Stimulated activated CD8-positive, alpha-beta memory T cell treated with anti-CD3 and anti-CD28 coated beads, Interleukin-15, amount 100 ng/mL, for 4 hours (primary cell): ENCODE results near the gene NDST1.

Source experiments
- DNase-seq, 2 donors: peaks; one replicate each; pipeline ENCODE4 v3.0.0-alpha.2; 2020; ENCODE audit warnings: low read depth in 2 of 2

Gene NDST1

DNA sequence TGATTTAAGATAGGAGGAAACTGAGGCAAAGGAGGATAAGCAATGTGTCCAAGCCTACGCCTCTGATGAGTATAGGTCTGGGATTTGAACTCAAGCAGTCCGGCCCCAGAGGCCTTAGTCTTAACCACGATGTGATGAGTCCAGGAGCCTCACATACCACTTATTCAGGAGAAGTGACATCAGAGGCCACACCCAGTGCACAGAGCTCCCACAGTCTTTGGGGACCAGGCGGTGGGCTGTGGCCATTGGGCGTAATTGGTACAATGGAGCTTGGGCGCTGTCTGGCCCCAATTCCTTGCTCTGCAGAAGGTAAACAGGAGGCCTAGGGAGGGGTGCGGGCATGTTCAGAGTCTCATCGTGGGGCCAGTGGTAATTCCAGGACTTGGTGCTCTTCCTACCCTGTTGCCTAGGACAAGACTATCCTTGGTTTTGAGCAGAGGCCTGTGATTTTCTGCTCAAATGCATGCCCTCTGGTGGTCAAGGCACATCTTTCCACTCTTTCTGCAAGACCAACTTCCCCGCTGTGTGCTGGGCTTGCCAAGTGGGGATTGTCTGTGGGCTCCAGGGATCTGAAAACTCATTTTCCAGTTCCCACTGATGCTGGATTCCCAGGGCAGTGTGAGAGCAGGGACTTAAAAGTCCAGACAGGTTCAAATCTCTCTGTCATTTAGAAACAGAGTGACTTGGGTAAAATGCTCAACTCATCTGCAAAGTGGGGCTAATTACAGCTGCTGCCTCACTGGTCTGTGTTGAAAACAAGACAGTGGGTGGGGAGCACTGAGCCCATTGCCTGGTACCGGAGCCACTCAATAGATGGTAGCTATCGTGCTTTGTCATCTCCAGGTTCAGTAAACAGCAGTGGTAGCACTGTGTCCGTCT lies 15.8 kb downstream of the NDST1 start:
- DNase-seq = no peak

DNA sequence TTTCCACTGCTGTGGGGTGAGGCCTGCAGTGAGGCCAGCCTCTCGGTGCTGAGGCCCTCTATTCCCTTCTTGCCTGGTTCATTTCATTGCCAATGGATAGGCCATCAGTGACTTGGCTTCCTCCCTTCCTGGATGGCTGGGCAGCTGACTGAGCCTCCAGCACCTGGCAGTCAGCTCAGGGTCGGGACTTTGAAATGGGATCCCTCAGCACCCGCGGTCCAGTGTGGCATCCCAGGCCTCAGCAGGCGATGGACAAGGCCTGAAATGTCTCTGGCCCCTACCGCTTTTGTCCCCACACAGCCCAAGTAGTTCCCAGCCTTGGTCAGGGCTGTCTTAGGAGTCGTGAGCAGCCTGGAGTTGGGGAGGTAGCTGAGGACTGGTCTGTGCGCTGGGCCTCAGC lies 17.2 kb downstream of the NDST1 start:
- no peak for DNase-seq

DNA sequence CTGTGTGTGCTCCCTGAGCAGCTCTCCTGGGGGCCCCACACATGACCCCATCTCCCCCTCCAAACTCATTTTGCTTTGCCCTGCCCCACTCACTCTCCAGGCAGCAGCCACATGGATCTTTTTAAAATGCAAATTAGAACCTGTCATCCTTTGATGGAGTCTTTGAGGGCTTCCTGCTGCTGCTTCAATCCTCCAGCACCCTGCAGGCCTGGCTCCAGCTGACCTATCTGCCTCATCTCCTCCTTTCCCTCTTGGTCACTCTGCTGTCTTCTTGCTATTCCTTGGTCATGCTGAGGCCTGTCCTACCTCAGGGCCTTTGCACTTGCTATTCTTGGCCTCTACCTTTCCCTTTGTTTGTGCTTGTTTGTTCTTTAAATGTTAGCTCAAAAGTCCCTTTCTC lies 17.9 kb downstream of the NDST1 start:
- no peak for DNase-seq

DNA sequence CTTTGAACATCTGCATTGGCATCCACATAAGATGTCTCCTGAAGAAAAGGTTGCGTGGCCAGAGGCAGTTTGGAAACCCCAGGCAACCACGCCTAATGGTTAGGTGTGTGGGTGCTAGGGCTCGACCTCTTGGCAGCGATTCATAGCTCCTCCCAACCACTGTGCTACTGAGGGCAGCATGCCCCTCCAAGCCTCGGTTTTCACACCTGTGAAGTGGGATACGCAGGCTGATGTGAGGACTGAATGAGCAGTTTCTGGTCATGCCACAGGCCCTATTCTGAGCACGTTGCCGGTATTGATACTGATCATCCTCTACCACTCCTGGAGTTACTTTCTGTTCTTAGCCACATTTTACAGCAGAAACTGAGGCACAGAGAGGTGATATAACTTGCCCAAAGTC lies 19.1 kb downstream of the NDST1 start:
- DNase-seq = no peak

DNA sequence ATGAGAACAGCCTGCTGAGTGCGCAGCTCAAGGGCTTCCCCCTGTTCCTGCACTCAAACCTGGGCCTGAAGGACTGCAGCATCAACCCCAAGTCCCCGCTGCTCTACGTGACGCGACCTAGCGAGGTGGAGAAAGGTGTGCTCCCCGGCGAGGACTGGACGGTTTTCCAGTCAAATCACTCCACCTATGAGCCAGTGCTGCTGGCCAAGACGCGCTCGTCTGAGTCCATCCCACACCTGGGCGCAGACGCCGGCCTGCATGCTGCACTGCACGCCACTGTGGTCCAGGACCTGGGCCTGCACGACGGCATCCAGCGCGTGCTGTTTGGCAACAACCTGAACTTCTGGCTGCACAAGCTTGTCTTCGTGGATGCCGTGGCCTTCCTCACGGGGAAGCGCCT lies 19.9 kb downstream of the NDST1 start:
- DNase-seq = no peak

DNA sequence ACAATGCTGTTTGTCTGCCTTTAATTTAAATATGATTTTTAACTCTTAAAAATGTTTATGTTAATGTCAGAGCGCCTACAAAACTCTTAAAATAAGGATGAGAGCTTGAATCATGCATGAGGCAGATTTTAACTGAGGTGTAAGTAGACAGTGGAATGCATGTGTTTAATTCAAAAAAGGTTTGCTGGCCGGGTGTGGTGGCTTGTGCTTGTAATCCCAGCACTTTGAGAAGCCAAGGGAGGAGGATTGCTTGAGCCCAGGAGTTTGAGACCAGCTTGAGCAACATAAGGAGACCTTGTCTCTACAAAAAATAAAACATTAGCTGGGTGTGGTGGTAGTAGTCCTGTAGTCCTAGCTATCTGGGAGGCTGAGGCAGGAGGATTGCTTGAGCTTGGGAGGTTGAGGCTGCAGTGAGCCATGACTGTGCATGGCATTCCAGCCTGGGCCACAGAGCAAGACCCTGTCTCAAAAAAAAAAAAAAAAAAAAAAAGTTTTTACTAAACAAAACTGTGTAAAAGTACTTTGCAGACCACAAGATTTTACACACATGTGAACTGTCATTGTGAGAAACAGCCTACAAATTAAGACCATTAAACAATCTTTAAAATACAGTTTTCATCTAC lies 21.1 kb downstream of the NDST1 start:
- no peak for DNase-seq

DNA sequence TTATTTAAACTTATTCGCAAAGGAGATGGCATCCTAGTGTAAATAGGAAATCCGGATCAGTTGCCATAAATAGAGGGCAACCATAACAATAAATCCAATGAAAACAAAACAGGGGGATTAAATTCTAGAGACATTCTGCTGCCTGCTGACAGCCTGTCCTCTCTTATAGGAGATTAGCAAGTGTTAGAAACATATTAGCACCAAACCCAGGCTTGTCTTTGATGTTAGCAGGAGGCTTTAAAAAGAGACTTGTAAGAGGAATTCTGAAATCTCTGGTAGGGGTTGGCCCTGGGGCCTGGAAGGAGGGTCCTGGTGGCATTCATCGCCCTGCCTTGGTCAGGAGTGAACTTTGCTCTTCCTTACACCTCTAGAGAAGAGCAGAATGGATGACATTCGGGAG lies 21.6 kb downstream of the NDST1 start:
- no peak for DNase-seq

DNA sequence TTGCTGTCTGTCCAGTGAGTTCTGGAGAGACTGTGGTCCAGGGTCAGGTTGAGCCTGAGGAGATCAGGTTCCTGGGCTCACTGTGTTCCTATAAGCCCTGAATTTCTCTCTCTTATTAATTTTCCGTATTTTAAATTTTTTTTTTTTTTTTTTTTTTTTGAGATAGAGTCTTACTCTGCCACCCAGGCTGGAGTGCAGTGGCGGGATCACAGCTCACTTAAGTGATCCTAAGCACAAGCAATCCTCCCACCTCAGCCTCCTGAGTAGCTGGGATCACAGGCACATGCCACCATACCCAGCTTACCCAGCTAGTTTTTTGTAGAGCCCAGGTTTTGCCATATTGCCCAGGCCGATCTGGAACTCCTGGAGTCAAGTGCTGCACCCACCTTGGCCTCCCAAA lies 22.5 kb downstream of the NDST1 start:
- DNase-seq = no peak

DNA sequence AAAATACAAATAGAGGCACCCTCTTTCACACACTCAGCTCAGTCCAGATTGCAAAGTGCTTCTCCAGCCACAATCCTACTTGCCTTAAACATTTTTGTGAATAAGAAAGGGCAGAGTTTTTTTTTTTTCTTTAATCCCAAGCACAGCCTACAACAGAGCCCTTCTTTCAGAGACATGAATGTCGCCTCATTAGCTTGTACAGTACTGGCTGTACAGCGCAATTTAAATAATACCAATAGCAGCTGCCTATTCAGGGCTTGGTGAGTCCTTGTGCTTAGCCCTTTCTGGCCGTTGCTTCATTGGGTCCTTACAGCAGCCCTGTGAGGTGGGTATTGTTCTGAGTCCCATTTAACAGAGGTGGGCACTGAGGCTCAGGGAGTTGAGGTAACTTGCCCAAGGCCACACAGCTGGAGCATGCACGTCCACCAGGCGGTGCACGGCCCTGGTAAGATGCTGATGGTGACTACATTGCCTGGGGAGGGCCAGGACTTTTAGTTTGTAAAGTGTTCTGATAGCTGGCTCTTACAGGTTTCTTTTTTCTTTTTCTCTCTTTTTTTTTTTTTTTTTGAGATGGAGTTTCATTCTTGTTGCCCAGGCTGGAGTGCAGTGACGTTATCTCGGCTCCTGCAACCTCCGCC lies 23.1 kb downstream of the NDST1 start:
- no peak for DNase-seq

DNA sequence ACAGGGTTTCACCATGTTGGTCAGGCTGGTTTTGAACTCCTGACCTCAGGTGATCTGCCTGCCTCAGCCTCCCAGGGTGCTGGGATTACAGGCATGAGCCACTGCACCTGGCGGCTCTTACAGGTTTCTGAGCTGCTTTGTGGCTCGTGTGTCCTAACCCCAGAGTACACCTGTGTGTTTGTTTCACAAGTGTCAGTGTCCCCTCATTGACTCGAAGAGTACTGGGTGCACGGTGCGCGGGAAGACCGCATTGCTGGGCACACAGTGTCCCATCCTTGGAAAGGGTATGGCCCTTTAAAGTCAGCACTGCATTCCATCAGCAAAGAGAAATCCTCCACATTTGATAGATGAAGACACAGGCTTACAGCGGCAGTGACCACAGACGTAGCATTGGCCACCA lies 23.8 kb downstream of the NDST1 start:
- no peak for DNase-seq

DNA sequence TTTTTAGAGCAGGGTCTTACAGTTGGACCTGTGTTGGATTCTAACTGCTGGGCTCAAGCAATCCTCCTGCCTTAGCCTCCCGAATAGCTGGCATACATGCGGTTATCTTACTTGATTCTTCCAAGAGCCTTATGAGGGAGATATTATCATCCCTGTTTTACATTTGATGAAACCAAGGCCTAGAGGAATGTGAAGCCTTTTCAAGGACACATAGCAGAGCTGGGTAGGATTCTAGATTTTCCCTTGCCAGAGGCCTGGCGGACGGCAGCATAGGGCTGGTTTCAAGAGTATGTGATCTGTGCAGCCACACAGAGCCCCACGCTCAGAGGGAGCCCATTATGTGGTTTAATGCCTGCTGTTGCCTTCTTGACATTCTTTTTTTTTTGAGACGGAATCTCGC lies 24.2 kb downstream of the NDST1 start:
- no peak for DNase-seq

DNA sequence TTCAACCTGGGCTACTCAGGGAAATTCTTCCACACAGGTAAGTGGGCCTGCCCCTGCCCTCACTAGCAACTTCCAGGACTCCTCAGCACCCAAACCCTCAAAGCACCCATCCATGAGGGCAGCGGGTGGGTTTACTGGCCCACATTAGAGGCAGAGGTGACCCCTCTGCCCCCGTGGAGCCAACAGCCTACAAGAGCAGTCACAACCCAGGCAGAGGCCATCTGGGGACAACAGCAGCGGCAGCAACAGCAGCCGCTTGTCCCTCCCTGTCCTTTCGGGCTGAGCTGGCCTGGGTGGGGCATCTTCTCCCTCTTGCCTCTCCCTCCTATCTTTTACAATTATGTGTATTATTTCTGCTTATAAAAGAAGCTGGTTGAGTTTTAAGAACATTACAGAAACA lies 25.1 kb downstream of the NDST1 start:
- DNase-seq = no peak

DNA sequence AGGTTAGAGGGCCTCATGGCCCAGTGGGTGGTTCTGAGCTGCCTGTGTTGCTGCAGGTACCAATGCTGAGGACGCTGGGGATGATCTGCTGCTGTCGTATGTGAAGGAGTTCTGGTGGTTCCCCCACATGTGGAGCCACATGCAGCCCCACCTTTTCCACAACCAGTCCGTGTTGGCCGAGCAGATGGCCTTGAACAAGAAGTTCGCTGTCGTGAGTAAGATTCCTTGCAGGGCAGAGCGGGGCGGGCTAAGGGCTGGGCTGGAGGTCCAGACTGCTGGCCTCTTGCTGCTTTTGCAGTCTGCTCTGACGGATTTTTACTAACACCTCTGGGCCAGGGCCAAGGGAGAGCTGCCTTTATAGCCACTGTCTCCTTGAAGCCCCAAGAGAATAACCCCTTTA lies 26.9 kb downstream of the NDST1 start:
- DNase-seq = no peak

DNA sequence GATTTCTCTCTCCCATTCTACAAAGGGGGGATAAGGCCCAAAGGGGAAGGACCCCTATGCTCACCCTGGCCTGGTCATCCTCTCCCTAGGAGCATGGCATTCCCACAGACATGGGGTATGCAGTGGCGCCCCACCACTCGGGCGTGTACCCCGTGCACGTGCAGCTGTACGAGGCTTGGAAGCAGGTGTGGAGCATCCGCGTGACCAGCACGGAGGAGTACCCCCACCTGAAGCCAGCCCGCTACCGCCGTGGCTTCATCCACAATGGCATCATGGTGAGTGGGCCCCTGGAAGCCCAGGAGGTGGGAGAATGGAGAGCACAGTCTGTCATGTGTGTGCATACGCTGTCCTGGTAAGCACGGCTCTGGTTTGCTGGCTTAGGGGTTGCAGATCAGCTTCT lies 27.7 kb downstream of the NDST1 start:
- no peak for DNase-seq

DNA sequence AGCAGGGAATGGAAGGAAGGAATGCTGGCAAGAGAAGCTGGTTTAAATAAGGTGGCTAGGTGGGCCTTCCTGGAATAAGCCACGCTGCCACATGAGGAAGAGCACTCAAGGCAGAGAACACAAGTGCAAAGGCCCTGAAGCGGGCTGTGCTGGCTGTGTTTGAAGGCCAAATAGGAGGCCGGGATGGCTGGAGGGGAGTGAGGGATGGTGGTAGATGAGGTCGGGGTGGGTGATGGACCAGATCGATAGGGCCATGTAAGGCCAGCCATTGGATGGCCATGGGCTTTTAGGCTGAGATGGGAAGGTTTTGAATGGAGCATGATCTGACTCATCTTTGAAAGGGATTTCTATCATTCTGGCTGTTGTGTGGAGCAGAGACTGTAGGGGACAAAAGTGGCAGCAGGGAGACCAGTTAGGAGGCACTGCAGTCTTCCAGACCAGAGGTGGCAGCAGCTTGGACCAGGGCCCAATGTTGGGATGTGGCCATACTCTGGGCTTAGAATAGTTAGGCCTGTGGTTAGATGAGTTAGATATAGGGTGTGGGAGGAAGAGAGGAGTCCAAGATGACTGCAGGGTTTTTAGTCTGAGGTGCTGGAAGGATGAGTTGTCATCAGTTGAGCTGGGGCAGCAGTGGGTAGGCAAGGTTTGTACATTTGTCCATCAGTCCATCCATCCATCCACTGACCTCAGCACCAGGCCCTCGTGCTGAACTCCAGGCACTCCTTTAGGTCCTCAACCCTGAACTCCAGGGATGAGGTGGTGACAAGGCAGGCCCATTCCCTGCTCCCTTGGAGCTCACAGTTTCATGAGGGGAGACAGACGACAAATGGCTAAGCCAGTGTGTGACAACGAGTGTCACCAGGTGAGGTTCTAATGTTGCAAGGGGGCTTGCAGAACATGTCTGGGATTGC lies 30.3 kb downstream of the NDST1 start:
- no peak for DNase-seq

DNA sequence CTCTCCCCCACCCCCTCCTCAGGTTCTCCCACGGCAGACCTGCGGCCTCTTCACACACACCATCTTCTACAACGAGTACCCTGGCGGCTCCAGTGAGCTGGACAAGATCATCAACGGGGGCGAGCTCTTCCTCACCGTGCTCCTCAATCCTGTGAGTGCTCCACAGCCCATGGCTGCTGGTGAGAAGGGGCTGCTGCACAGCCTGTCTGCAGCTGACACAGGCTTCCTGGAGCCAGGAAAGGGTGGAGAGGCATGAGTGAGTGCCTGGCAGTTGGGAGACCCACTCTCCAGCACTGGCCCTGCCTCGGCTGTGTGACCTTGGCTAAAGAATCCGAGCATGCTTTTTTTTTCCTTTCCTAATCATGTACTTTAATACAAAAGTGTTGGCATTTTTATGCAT lies 31.3 kb downstream of the NDST1 start:
- no peak for DNase-seq

DNA sequence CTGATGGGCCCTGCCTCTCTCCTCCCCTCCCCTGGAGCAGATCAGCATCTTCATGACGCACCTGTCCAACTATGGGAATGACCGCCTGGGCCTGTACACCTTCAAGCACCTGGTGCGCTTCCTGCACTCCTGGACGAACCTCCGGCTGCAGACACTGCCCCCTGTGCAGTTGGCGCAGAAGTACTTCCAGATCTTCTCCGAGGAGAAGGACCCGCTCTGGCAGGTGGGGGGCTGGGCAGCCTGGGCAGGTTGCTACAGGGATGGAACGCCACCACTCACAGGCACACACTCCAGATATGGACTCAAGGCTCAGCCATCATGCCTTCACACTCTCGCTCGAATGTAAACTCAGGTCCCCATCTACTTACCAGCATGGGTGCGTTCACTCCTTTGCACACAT lies 32.1 kb downstream of the NDST1 start:
- DNase-seq = no peak

DNA sequence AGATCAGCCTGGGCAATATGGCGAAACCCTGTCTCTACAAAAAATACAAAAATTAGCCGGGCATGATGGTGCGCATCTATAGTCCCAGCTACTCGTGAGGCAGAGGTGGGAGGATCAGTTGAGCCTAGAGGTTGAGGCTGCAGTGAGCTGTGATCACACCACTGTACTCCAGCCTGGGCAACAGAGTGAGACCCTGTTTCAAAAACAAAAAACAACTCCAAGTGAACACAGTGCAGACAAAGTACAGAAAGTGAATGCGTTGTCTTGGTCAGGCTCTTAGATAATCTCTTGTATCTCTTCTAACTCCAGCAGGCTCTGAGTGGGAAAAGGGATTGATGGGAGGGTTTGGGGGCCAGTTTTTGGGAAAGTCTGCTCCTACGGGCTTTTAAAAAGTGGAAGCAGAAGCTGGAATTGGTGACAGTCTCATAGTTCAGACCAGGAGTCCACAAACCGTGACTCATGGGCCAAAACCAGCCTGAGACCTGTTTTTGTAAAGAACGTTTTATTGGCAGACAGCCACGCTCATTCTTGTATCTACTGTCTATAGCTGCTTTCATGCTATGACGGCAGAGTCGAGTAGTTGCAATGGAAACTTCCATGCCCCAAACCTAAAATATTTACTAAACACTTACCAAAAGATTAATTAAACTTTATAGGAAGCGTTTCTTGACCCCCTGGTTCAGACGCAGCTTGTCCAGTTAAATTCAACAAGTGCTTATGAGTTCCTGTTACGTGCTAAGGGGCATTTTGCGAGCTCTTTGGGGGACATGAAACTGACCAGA lies 32.9 kb downstream of the NDST1 start:
- no peak for DNase-seq

DNA sequence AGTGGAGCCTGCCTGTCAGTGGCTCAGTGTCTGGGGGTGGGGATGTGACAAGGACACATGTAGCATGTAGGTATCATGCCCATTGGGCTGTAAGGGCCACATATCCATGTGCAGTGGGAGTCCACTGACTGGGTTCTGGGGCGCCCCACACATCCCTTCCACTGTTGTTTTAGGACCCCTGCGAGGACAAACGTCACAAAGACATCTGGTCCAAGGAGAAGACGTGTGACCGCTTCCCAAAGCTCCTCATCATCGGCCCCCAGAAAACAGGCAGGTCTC lies 33.4 kb downstream of the NDST1 start:
- DNase-seq = no peak

DNA sequence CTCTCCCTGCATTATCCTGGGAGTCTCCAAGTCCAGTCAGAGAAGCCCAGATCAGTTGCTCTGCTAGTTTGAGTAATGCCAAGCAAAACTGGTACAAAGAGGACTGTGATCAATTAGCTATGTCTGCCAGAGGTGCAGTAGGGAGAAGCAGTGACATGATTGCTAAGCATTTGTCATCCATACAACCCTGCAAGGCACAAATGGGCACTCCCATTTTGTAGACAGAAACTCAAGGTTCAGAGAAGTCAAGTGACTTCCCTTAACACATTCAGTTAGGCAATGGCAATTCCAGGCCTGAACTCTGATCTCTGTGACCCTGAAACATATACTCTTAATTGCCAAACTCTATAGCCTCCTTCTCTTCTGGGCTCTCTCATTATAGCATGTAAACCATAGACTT lies 34.0 kb downstream of the NDST1 start:
- DNase-seq = no peak

DNA sequence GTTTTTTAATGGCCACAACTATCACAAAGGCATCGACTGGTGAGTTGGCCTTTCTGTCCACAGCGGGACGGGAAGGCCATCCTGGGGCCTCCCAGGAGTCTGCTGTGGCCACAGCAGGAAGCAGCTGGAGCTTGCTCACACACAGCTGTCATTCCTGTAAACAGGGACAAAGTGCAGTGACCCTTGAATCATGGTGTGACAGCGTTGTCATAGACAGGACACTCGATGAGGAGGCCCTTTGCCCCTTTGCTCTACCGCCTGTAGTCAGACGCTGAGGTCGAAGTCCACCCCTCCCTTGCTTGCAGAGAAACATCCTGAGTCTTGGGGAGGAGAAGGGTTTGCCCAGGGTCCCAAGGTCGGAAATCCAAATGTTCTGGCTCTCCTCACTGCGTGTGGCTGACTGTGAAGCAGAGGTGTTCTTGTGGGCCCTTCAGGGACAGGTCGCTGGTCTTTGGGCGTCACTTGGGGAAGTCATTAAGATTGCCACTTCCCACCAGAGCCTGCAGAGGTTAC lies 35.1 kb downstream of the NDST1 start:
- no peak for DNase-seq
